GM21529 (cell line): Measurements from ENCODE around the gene ACAN.

Source experiments
- ATAC-seq: cut with Tn5 transposase; IDR thresholded peaks from one replicate; pipeline ENCODE4 v1.9.1; 2021; ENCODE audit not compliant: unreplicated experiment

ACAN gene

GRCh38 chr15:88841236-88841635 is 38.0 kb downstream of the ACAN start:
- no peak for ATAC-seq

- ATAC-seq, result no peak
These were observed 38.9 kb downstream of the ACAN start for GRCh38 chr15:88842156-88842555.

DNA sequence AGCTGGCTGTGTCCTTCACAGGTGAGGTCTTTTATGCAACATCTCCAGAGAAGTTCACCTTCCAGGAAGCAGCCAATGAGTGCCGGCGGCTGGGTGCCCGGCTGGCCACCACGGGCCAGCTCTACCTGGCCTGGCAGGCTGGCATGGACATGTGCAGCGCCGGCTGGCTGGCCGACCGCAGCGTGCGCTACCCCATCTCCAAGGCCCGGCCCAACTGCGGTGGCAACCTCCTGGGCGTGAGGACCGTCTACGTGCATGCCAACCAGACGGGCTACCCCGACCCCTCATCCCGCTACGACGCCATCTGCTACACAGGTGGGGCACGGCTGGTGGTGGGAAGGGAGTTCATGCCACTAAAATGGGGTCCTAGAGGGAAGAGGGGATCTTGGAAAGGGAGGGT is 40.1 kb downstream of the ACAN start:
- ATAC-seq, result no peak

DNA sequence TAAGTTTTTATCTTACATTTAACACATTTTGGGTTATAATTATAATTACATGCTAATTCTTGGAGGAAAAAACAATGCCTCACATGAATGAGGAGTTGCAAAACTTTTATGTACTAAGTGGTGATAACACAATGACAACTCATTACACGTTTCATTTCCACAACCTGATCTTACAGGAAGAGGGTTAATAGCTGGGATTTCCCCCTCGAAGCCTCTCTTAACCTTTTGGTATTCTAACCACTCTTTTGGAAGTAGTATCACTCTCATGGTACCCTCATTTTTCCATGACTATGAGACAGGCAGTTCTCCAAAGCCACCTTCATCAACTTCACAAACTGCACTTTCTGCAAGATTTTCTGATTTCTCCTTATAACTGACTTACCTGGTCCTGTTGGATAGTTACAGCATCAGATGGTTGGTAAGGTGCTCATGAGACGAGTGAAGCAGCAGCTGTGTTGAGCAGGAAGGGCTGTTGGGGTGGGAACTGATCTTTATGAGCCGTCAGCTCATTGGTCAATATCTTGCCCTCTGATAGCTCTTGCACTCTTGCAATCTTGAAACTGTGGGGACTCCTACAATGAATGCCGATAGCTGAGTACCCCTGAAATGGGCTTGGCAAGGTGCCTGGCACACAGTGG is 41.6 kb downstream of the ACAN start:
- ATAC-seq, result no peak

DNA sequence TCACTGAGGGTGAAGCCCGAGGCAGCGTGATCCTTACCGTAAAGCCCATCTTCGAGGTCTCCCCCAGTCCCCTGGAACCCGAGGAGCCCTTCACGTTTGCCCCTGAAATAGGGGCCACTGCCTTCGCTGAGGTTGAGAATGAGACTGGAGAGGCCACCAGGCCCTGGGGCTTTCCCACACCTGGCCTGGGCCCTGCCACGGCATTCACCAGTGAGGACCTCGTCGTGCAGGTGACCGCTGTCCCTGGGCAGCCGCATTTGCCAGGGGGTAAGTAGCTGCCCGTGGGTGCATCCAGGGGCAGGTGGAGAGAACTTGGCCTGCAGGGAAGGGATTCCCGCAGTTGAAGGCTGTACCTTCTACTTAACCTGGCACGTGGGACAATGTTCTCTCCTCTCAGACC is 42.4 kb downstream of the ACAN start:
- no peak for ATAC-seq

- ATAC-seq, result no peak
These were observed 43.9 kb downstream of the ACAN start for GRCh38 chr15:88847144-88847543.

DNA sequence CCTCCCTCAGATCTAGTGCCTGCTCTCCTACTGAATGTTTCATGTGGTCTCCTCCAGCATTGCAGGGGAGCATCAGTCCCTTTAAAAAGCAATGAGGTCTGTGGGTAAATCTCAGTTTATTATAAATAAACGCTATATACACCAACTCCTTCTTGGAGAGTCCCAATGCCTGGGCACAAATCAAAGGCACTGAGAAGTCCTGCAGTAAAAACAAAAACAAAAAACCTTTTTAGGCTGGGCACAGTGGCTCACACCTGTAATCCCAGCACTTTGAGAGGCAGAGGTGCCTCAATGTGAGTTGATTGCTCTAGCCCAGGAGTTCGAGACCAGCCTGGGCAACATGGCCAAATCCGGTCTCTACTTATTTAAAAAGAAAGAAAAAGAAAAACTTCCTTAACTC is 45.0 kb downstream of the ACAN start:
- ATAC-seq, result no peak

DNA sequence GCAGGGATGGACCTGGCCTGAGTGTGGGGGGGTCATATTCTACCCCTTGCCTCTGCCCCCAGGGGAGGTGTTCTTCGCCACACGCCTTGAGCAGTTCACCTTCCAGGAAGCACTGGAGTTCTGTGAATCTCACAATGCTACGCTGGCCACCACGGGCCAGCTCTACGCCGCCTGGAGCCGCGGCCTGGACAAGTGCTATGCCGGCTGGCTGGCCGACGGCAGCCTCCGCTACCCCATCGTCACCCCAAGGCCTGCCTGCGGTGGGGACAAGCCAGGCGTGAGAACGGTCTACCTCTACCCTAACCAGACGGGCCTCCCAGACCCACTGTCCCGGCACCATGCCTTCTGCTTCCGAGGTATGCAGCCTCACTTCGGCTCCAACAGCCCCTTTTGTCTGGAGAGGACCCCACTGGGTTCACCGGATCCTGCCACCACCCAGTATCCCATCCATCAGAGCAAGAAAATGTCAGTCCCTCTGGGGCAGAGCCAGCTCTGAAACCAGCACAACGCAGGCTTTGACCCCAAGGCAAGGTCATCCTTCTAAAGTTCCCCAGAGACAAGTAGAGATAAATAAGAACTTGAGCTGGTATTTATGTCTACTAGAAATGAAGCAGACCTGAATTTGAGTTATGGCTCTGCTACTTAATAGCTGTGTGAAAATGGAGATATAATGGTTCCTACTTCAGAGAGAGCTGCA is 46.3 kb downstream of the ACAN start:
- no peak for ATAC-seq

- no peak for ATAC-seq
These were observed 49.2 kb downstream of the ACAN start for GRCh38 chr15:88852476-88852875.

DNA sequence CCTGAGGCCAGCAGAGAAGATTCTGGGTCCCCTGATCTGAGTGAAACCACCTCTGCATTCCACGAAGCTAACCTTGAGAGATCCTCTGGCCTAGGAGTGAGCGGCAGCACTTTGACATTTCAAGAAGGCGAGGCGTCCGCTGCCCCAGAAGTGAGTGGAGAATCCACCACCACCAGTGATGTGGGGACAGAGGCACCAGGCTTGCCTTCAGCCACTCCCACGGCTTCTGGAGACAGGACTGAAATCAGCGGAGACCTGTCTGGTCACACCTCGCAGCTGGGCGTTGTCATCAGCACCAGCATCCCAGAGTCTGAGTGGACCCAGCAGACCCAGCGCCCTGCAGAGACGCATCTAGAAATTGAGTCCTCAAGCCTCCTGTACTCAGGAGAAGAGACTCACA is 55.7 kb downstream of the ACAN start:
- no peak for ATAC-seq

DNA sequence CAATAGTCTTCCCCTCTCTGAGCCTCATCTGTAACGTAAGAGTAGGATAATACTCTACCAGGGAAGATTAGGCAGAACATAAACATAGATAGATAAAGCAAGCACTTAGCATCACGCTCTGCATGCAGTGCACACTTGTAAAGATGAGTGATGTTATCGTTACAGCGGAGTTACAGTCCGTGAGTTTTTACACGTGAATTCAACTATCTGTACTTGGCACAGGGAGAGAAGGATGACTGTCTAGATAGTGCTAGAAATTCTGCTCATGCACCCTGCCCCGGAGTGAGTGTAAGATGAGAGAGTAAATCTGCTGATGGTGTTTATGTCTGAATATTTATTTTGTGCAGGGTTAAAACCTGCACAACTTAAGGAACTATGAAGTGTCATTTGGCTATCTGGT is 56.3 kb downstream of the ACAN start:
- ATAC-seq, result no peak

DNA sequence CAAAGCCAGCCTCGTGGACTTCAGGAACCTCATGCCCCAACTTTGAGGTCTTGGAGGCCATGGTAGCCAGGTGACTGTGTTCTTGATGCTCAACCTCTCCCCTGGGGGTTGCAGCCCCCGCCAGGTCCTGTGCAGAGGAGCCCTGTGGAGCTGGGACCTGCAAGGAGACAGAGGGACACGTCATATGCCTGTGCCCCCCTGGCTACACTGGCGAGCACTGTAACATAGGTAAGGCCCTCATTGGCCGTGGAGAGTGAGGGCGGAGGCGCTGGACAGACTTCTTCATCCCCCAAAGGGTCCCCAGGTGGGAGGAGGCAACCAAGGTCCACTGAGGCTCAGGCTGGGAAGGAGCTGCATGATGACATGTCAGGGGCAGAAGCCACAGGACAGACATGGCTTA is 57.0 kb downstream of the ACAN start:
- no peak for ATAC-seq

GRCh38 chr15:88863412-88863811 is 60.2 kb downstream of the ACAN start:
- no peak for ATAC-seq

GRCh38 chr15:88864861-88865497 is 61.7 kb downstream of the ACAN start:
- no peak for ATAC-seq

GRCh38 chr15:88865498-88866099 is 62.4 kb downstream of the ACAN start:
- ATAC-seq, result no peak

DNA sequence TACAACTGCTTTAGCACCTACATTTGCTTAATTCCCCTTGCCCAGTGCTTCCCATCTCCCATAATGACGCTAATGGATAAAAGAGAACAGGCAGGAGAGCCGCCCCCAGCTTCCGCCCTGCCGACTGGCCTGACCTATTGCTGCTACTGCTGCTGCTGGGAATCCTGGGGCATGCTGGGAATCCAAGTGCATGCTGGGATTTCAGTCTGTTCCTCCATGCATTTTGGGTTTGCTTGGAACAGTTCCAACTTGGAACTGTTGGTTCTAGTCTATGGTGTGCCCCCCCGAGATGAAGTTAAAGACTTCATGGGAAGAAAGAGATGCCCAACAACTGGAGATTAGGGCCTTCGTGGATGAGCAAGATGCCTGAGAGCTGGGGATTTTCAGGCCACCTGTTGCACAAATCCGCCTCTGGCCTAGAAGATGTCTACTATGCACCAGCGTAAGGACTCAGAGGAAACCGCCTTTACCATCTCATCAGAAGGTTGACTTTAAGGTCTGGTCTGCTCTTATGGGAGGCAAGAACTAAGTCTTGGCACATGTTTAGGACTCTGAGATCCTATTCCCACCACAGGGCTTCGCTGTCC is 63.2 kb downstream of the ACAN start:
- no peak for ATAC-seq

DNA sequence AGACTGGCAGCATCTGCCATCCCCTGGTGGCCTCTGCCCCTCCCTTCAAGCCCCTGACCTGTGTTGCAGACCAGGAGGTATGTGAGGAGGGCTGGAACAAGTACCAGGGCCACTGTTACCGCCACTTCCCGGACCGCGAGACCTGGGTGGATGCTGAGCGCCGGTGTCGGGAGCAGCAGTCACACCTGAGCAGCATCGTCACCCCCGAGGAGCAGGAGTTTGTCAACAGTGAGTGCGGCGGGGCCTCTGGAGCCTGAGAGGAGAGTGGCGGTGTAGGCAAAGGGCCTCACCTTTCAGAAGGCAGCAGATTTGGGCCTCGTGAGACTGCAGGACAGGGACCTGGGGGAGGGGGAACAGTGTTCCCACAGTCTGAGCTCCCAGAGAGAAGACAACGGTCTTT is 68.1 kb downstream of the ACAN start:
- no peak for ATAC-seq

GRCh38 chr15:88872106-88872505 is 68.9 kb downstream of the ACAN start:
- ATAC-seq, result no peak

GRCh38 chr15:88872706-88873105 is 69.5 kb downstream of the ACAN start:
- ATAC-seq, result no peak

- no peak for ATAC-seq
These were observed 70.5 kb downstream of the ACAN start for GRCh38 chr15:88873786-88874185.

- no peak for ATAC-seq
These were observed 71.0 kb downstream of the ACAN start for GRCh38 chr15:88874275-88874674.

DNA sequence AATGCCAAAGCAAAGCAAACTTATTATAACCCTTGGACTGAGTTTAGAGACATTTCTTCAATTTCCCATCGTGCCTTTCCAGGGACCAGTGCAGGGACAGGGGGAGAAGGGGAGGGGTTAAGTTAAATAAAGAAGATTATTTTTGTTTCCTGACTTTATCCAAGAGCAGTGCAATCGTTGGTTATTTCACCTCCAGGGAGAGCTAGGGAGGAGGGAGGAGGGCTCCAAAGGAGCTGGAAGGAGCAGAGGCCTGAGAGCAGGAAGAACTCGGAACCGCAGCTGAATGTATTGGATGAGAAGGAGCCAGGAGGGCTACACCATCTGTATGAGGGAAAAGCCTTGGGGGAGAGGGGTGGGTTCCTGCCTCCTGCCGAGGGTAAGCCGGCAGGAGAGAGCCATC is 71.4 kb downstream of the ACAN start:
- no peak for ATAC-seq
